Measurements from ENCODE around the gene ZNF827.

DNA sequence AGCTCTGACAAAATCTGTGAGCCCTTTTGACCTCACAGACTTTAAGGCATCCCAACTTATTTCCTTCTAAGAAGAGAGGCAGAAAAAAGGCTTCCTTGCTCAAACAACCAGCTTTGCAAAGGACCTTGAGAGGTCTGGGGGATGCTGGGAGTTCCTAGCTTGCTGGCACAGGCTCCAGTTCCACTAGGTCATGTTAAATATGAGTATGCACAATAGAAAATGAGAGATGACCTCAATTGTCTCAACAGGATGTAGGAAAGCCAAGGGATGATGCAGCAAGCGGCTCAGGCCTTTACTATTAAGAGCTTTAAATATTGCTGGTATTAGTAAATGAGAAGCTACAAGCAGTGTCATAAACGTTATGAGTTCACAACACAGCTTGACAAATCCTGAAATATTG lies 13.3 kb upstream of the ZNF827 start:
- TF ChIP-seq, protein P1, sequence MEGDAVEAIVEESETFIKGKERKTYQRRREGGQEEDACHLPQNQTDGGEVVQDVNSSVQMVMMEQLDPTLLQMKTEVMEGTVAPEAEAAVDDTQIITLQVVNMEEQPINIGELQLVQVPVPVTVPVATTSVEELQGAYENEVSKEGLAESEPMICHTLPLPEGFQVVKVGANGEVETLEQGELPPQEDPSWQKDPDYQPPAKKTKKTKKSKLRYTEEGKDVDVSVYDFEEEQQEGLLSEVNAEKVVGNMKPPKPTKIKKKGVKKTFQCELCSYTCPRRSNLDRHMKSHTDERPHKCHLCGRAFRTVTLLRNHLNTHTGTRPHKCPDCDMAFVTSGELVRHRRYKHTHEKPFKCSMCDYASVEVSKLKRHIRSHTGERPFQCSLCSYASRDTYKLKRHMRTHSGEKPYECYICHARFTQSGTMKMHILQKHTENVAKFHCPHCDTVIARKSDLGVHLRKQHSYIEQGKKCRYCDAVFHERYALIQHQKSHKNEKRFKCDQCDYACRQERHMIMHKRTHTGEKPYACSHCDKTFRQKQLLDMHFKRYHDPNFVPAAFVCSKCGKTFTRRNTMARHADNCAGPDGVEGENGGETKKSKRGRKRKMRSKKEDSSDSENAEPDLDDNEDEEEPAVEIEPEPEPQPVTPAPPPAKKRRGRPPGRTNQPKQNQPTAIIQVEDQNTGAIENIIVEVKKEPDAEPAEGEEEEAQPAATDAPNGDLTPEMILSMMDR (IDR thresholded peaks at IDR 0.05; ENCODE audit: low read depth, low read length, poor library complexity, severe bottlenecking): no peak
- no peak for TF ChIP-seq EZH2phosphoT487 (IDR thresholded peaks at IDR 0.05; ENCODE audit: borderline replicate concordance, low read length)
